H9 (cell line): ENCODE data around the gene BCAR3. TPM values are rescaled to one million over a fixed set of nuclear protein-coding genes. Genes with fewer than 3 reads are reported as not detected.
A peak's percentile ranks its signal among the peaks of the same experiment; 100 is the strongest.

Source experiments
- DNase-seq: peaks from one replicate; pipeline ENCODE4 v3.0.0-alpha.2; 2017
- H2AFZ ChIP-seq: one replicate; pipeline ENCODE4 v1.6.1; 2013; ENCODE audit warnings: mild to moderate bottlenecking, low read length, control low read depth, moderate library complexity
- H2AK5ac ChIP-seq: 2 replicates; pipeline ENCODE4 v1.6.1; 2013; ENCODE audit warnings: low read length, control low read depth, mixed read lengths; ENCODE audit not compliant: insufficient read length
- H2BK120ac ChIP-seq: one replicate; pipeline ENCODE4 v1.6.1; 2013; ENCODE audit warnings: low read depth, mild to moderate bottlenecking, low read length, control low read depth, inconsistent platforms; ENCODE audit not compliant: poor library complexity, severe bottlenecking
- H2BK12ac ChIP-seq: 2 replicates; pipeline ENCODE4 v1.6.1; 2013; ENCODE audit warnings: low read length, control low read depth, mixed read lengths, low read depth; ENCODE audit not compliant: insufficient read length
- H2BK15ac ChIP-seq: 2 replicates; pipeline ENCODE4 v1.6.1; 2013; ENCODE audit warnings: low read depth, low read length, control low read depth
- H2BK20ac ChIP-seq: one replicate; pipeline ENCODE4 v1.6.1; 2013; ENCODE audit warnings: low read depth, mild to moderate bottlenecking, low read length, control low read depth, inconsistent platforms; ENCODE audit not compliant: poor library complexity, severe bottlenecking
- H2BK5ac ChIP-seq: 2 replicates; pipeline ENCODE4 v1.6.1; 2013; ENCODE audit warnings: low read length, control low read depth, mixed read lengths; ENCODE audit not compliant: insufficient read length
- H3K14ac ChIP-seq: 2 replicates; pipeline ENCODE4 v1.6.1; 2013; ENCODE audit warnings: low read length, control low read depth; ENCODE audit not compliant: insufficient read depth
- H3K18ac ChIP-seq: 2 replicates; pipeline ENCODE4 v1.6.1; 2013; ENCODE audit warnings: low read depth, mild to moderate bottlenecking, mixed read lengths, low read length, control low read depth; ENCODE audit not compliant: insufficient read length
- H3K23ac ChIP-seq: 2 replicates; pipeline ENCODE4 v1.6.1; 2013; ENCODE audit warnings: low read length, control low read depth, mixed read lengths, low read depth; ENCODE audit not compliant: insufficient read length
- H3K23me2 ChIP-seq: 2 replicates; pipeline ENCODE4 v1.6.1; 2013; ENCODE audit warnings: low read depth, mild to moderate bottlenecking, mixed read lengths, low read length, control low read depth; ENCODE audit not compliant: insufficient read length, poor library complexity, severe bottlenecking
- H3K27ac ChIP-seq: 2 replicates; pipeline ENCODE4 v1.5.1; 2013; ENCODE audit warnings: low read length, control low read depth, mixed read lengths, low read depth; ENCODE audit not compliant: insufficient read length
- H3K27me3 ChIP-seq: 2 replicates; pipeline ENCODE4 v1.6.1; 2013; ENCODE audit warnings: low read length, control low read depth, inconsistent platforms; ENCODE audit not compliant: insufficient read depth
- H3K4ac ChIP-seq: 2 replicates; pipeline ENCODE4 v1.6.1; 2013; ENCODE audit warnings: low read depth, mild to moderate bottlenecking, control low read depth, inconsistent platforms, low read length, moderate library complexity
- H3K4me1 ChIP-seq: 2 replicates; pipeline ENCODE4 v1.6.1; 2013; ENCODE audit warnings: low read length, control low read depth, inconsistent platforms; ENCODE audit not compliant: insufficient read depth
- H3K4me2 ChIP-seq: 2 replicates; pipeline ENCODE4 v1.6.1; 2013; ENCODE audit warnings: low read length, control low read depth, mixed read lengths; ENCODE audit not compliant: insufficient read length, insufficient read depth
- H3K56ac ChIP-seq: 2 replicates; pipeline ENCODE4 v1.6.1; 2013; ENCODE audit warnings: low read depth, mild to moderate bottlenecking, mixed read lengths, low read length, control low read depth; ENCODE audit not compliant: insufficient read length
- H3K79me1 ChIP-seq: 2 replicates; pipeline ENCODE4 v1.6.1; 2013; ENCODE audit warnings: low read depth, mild to moderate bottlenecking, moderate library complexity, low read length, control low read depth, inconsistent platforms; ENCODE audit not compliant: insufficient read depth, poor library complexity, severe bottlenecking
- H3K79me2 ChIP-seq: 2 replicates; pipeline ENCODE4 v1.6.1; 2013; ENCODE audit warnings: low read length, control low read depth, inconsistent platforms; ENCODE audit not compliant: insufficient read depth
- H3K9ac ChIP-seq: 2 replicates; pipeline ENCODE4 v1.6.1; 2013; ENCODE audit warnings: low read length, control low read depth, mixed read lengths; ENCODE audit not compliant: insufficient read length; ENCODE audit errors: extremely low read depth
- H3K9me3 ChIP-seq: one replicate; pipeline ENCODE4 v1.6.1; 2013; ENCODE audit warnings: low read depth, low read length, inconsistent platforms; ENCODE audit not compliant: control insufficient read depth
- H3T11ph ChIP-seq: one replicate; pipeline ENCODE4 v1.6.1; 2013; ENCODE audit warnings: mild to moderate bottlenecking, low read length, control low read depth, inconsistent platforms
- H4K20me1 ChIP-seq: one replicate; pipeline ENCODE4 v1.6.1; 2013; ENCODE audit not compliant: control insufficient read depth, insufficient read length, insufficient read depth
- H4K5ac ChIP-seq: 2 replicates; pipeline ENCODE4 v1.6.1; 2013; ENCODE audit warnings: low read depth, mild to moderate bottlenecking, mixed read lengths, low read length, control low read depth; ENCODE audit not compliant: insufficient read length
- H4K8ac ChIP-seq: replicated peaks from 2 replicates; pipeline ENCODE4 v1.6.1; 2013; ENCODE audit warnings: low read length, control low read depth, mixed read lengths, low read depth; ENCODE audit not compliant: insufficient read length
- H4K91ac ChIP-seq: 2 replicates; pipeline ENCODE4 v1.6.1; 2013; ENCODE audit warnings: low read depth, mild to moderate bottlenecking, moderate library complexity, mixed read lengths, low read length, control low read depth; ENCODE audit not compliant: insufficient read length
- H3K27ac Mint-ChIP-seq, 3 experiments: 2 replicates in 2 of 3; 3 replicates in 1 of 3; pipeline ENCODE4 v1.8.0; 2020 to 2021; ENCODE audit warnings: mixed read lengths in 3 of 3, mild to moderate bottlenecking in 1 of 3, moderate library complexity in 1 of 3
- H3K27me3 Mint-ChIP-seq: 2 replicates; pipeline ENCODE4 v1.8.0; 2021; ENCODE audit warnings: low read depth, mild to moderate bottlenecking, moderate library complexity, mixed read lengths
- H3K36me3 Mint-ChIP-seq, 3 experiments: 2 replicates in 2 of 3; 3 replicates in 1 of 3; pipeline ENCODE4 v1.8.0; 2020 to 2021; ENCODE audit warnings: low read depth in 3 of 3, mixed read lengths in 3 of 3; ENCODE audit not compliant: insufficient read depth in 1 of 3
- H3K4me1 Mint-ChIP-seq, 2 experiments: 2 replicates each; pipeline ENCODE4 v1.8.0; 2020; ENCODE audit warnings: mixed read lengths in 2 of 2
- H3K4me3 Mint-ChIP-seq, 2 experiments: 2 replicates in 1 of 2; 3 replicates in 1 of 2; pipeline ENCODE4 v1.8.0; 2020 to 2021; ENCODE audit warnings: mild to moderate bottlenecking in 2 of 2, mixed read lengths in 2 of 2, moderate library complexity in 1 of 2
- H3K9me3 Mint-ChIP-seq, 2 experiments: 2 replicates in 1 of 2; 3 replicates in 1 of 2; pipeline ENCODE4 v1.8.0; 2020; ENCODE audit warnings: mild to moderate bottlenecking in 2 of 2, mixed read lengths in 2 of 2, moderate library complexity in 1 of 2
- CTCF ChIP-seq: fragments of 200-600 bp; sonication (generic); conservative IDR thresholded peaks from 3 replicates; pipeline ENCODE4 v1.8.0; 2021; ENCODE audit warnings: antibody characterized with exemption, mild to moderate bottlenecking
- WGBS: extraction: QIAGEN DNeasy Blood & Tissue Kit; methylation state at CpG from one replicate; pipeline ENCODE4 v1.1.7; 2013; ENCODE audit warnings: missing lambda C conversion rate, low lambda C conversion rate, mixed read lengths; ENCODE audit not compliant: insufficient read length; ENCODE audit errors: extremely low coverage; 5-methylcytosine and 5-hydroxymethylcytosine counted together
- total RNA-seq: library from RNA; stranded (reverse); gene quantifications from 2 replicates; pipeline ENCODE4 v1.2.1, GENCODE V29; 2021

BCAR3 gene
- total RNA-seq, 1 experiment from 2014 or later, result 4.9 TPM

GRCh38 chr1:93573940-93574469 is 107.6 kb downstream of the BCAR3 start:
- Histone ChIP-seq H3K56ac (no peak overlapping the region), H3K27ac (no peak overlapping the region), H3K79me1 (no peaks in the 10 kb centered on the region), H4K5ac (no peak overlapping the region), H3K9ac (no peak overlapping the region), H4K91ac (no peak overlapping the region), H2BK5ac (no peak overlapping the region), H4K8ac (no peak overlapping the region), H3T11ph (no peak overlapping the region), H3K18ac (no peak overlapping the region), H3K23me2 (no peaks in the 10 kb centered on the region), H3K9me3 (no peaks in the 10 kb centered on the region), H2AFZ (no peak overlapping the region), H2BK120ac (no peak overlapping the region), H3K27me3 (no peaks in the 10 kb centered on the region), H2BK12ac (no peak overlapping the region), H3K4ac (no peak overlapping the region), H3K23ac (no peak overlapping the region), H2BK20ac (no peak overlapping the region), H2BK15ac (no peak overlapping the region), H3K79me2 (no peaks in the 10 kb centered on the region), H3K14ac (no peak overlapping the region), H2AK5ac (no peak overlapping the region), H4K20me1 (no peaks in the 10 kb centered on the region), H3K4me1 (peaks cover 7% of the 10 kb centered on the region; the same call in 1 of the 2 replicates), H3K4me2 (no peak overlapping the region)
- no CpG with 5 or more reads among the region's 1 CpG for WGBS
- no peak for TF ChIP-seq CTCF
- Mint-ChIP-seq H3K4me1 (peaks cover 25 to 27% of the 10 kb centered on the region in 2 experiments), H3K4me3 (no peak overlapping the region), H3K36me3 (peaks cover 6 to 42% (median 16%) of the 10 kb centered on the region in 3 experiments; a peak in 4 of 7 replicates), H3K27me3 (no peaks in the 10 kb centered on the region), H3K27ac (peak overlapping the region; percentile 14 to 41 (median 17); a peak in 2 of 7 replicates), H3K9me3 (no peaks in the 10 kb centered on the region)
- DNase-seq, result no peak
